HG03175 (cell line): ENCODE data around the gene CREBRF.
"Not testable (repeated sequence)": the region's sequence is repeated elsewhere in the genome, so short reads cannot be mapped to it uniquely, and the experiment has no call there.

Source experiments
- ATAC-seq: cut with Tn5 transposase; IDR thresholded peaks from one replicate; pipeline ENCODE4 v1.9.1; 2021; ENCODE audit warnings: mild to moderate bottlenecking, moderate library complexity; ENCODE audit not compliant: unreplicated experiment

The CREBRF gene, protein sequence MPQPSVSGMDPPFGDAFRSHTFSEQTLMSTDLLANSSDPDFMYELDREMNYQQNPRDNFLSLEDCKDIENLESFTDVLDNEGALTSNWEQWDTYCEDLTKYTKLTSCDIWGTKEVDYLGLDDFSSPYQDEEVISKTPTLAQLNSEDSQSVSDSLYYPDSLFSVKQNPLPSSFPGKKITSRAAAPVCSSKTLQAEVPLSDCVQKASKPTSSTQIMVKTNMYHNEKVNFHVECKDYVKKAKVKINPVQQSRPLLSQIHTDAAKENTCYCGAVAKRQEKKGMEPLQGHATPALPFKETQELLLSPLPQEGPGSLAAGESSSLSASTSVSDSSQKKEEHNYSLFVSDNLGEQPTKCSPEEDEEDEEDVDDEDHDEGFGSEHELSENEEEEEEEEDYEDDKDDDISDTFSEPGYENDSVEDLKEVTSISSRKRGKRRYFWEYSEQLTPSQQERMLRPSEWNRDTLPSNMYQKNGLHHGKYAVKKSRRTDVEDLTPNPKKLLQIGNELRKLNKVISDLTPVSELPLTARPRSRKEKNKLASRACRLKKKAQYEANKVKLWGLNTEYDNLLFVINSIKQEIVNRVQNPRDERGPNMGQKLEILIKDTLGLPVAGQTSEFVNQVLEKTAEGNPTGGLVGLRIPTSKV

GRCh38 chr5:173055983-173056782, at the start of gene CREBRF:
TSS of gene CREBRF (plus strand) at chr5:173056352. CDS start at chr5:173080776, 24,424 bp downstream.
- peak; percentile 70 for ATAC-seq

DNA sequence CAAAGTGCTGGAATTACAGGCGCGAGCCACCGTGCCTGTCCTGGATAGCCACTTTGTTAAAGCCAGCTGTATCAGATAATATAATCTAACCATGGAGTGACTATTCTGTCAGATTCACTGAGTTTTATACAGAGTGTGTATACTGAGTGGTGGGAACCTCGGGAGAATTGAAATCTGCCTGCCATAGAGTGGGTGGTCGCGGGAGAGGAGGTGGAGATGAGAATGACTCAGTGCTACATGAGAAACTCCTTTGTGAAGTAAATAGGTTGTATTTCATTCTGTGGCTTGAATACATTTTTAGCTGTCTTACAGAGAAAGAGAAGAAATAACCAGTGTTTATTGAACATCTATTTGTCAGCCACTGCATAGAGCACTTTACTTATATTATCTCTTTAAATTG, 46.1 kb upstream of the CREBRF start:
- no peak for ATAC-seq

DNA sequence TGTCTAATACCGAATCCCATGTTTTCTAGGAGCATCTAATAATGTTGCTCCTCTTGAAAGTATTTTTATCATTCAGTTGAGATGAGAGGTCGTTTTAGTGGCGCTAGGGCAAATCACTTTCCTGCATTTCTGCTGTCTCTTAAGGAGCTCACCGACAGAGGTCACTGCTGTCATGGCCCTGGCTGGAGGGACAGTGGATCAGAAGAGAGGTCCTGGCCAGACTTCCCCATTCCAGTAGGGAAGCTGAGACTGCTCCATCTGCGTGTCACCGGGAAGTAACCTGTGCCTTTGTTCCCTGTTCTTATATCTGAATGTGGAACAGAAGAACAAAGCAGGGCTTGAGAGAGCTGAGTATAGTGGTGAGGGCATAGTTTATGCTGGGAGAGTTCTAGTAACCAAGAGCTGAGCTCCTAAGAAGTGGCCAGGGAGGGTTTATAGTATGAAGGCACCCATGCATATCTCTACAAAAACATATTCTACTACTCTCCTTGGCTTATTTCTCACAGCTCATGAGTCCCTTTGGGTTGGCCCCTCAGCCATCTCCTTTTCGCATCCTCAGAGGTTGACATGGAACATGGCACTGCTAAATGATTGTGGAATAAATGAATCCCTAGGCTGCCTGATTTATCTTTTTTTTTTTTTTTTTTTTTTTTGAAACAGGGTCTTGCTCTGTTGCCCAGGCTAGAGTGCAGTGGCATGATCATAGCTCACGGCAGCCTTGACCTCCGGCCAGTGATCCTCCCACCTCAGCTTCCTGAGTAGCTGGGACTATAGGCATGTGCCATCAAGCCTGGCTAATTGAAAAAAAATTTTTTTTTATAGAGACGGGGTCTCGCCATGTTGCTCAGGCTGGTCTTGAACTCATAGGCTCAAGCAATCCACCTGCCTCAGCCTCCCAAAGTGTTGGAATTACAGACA, 45.3 kb upstream of the CREBRF start:
- no peak for ATAC-seq

DNA sequence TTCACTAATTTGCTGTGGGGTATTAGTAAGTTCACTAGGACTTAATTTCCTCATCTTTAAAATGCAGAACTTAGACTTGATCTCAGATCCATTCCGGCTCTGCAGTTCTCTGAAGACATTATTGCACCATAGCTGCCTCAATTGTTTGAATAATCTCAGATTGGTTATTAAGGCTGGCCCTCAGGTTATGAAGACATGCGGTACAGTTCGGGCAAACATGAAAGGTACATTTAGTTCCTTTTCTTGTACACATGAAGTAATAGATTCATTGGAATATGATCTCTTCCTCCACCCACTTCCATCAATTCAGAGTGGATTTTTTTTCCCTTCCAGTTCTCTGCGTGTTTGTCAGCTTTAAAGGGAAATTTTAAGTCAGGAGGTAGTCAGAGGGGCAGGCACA, 44.6 kb upstream of the CREBRF start:
- no peak for ATAC-seq

DNA sequence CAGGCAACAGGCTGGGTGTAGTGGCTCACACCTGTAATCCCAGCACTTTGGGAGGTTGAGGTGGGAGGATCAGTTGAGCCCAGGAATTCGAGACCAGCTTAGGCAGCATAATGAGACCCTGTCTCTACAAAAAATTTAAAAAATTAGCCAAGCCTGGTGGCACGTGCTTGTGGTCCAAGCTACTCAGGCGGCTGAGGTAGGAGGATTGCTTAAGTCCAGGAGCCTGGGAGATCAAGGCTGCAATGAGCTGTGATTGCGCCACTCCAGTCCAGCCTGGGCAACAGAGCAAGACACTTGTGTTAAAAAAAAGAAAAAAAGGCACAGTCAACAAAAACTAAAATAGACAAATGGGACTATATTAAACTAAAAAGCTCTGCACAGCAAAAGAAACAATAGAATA, 43.3 kb upstream of the CREBRF start:
- ATAC-seq = no peak

GRCh38 chr5:173014671-173015070, 41.5 kb upstream of the CREBRF start:
- ATAC-seq = no peak

GRCh38 chr5:173015192-173015591, 41.0 kb upstream of the CREBRF start:
- no peak for ATAC-seq

- ATAC-seq = no peak
Observed at GRCh38 chr5:173015598-173016455, 40.3 kb upstream of the CREBRF start.

DNA sequence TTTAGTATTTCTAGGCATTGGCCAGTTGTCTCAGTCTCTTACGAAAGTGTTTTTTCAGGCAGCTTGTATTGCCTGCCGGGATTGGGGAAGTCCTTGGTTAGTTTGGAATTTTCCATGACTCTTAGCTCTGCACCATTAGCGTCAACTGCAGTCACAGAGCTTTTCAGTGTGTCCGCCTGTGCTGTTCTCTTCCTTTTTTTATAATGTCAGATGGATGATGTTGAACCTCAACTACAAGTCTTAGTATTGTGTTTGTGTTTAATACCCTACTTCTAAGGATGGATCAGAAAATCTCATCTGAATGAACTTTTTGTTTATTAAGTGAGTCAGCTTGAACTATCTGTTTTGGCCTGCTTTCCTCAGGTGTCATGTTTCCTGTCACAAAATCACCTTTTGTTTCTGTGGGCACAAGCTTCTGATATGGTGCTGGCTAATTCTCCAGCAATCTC, 39.5 kb upstream of the CREBRF start:
- no peak for ATAC-seq

GRCh38 chr5:173017087-173017486, 39.1 kb upstream of the CREBRF start:
- not testable (repeated sequence) for ATAC-seq

- no peak for ATAC-seq
Observed at GRCh38 chr5:173018358-173018757, 37.8 kb upstream of the CREBRF start.

DNA sequence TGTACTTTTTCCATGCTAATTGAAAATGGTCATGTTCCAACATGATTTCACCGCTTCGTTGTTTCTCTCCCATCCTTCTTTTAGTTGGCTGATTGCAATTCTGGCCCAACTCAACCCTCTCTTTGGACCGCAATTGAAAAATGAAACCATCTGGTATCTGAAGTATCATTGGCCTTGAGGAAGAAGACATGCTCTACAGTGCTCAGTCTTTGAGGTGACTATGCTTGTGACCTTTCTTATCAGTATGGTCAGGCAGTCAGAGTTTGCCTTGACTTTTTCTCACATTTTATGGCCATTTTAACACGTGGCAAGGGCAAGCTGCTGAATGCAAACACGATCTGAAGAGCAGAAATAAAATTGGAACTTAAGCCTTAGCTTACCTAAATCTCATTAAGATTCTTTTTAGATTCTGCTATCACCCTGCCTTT, 36.0 kb upstream of the CREBRF start:
- ATAC-seq = no peak

DNA sequence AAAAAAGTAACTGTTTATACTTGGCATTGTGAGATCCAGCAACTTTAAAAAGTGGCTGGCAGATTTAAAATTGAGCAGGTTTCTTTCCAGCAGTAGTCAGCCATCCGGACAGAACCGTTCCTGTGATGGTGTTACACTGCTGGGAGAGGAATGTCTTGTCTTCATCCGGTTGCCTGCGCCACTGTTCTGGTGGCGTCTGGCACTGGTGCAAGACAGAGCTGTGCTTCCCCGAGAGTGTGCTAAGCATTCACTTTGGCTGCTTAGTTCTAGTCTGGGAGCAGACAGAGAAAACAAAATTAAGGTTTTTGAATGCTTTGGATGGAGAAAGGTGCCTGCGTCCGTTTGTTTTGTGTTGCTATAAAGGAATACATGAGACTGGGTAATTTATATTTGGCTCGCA, 35.5 kb upstream of the CREBRF start:
- ATAC-seq = no peak

- ATAC-seq = no peak
Observed at GRCh38 chr5:173025651-173026050, 30.5 kb upstream of the CREBRF start.

GRCh38 chr5:173027905-173028304, 28.2 kb upstream of the CREBRF start:
- ATAC-seq = no peak

DNA sequence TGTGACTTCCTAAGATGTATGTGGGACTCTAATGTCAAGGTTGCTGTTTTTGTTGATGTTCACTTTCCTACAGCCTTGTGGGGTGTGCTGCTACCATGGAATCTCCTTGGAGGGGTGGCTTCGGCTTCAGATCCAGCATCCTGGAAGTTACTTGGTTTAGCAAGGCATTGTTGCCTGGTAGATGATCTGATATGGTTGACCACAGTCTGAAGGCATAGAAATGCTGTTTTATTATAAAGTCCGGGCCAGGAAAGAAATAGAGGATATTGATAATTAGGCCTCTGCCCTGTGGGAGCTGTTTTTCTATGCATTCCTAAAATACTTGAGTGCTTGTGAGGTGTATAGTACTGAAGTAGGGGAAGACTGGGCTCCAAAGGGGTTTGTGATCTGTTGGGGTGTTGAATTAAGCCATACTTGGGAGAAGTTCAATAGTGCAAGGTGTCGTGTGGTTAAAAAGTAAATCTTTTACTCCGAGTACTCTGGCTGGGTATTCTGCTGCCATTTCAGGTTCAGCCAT, 27.3 kb upstream of the CREBRF start:
- ATAC-seq = no peak

DNA sequence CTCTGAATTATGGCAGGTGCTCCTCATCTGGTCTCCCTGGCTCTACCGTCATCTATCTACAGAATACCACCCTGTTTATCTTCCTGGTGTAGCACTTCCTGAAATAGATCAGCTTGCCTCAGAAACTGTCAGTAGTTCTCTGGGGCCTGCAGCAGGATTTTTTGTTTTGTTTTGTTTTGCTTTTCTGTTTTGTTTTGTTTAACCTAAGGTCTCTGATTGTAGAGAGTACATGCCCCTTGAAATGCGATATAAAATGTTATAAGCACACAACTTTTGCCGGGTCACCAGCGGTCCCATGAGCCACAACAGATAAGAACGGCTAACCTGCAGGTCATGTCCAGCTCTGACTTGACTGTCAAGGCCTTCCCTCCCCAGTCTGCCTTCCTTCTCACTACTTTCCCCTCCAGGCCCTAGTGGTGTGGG, 26.6 kb upstream of the CREBRF start:
- ATAC-seq = no peak

GRCh38 chr5:173032096-173032495, 24.1 kb upstream of the CREBRF start:
- not testable (repeated sequence) for ATAC-seq

- no peak for ATAC-seq
Observed at GRCh38 chr5:173032730-173033129, 23.4 kb upstream of the CREBRF start.
